Kidney (tissue), 14 donors: ENCODE results near the gene PTCD1. TPM values are rescaled to one million over a fixed set of nuclear protein-coding genes. Genes with fewer than 3 reads are reported as not detected.
A peak's percentile ranks its signal among the peaks of the same experiment; 100 is the strongest.
"Not testable (repeated sequence)": the region's sequence is repeated elsewhere in the genome, so short reads cannot be mapped to it uniquely, and the experiment has no call there.

Source experiments
- DNase-seq, 5 donors: peaks; one replicate each; pipeline ENCODE4 v3.0.0-alpha.2; 2013 to 2020
- FAIRE-seq: peaks from 2 replicates; lab custom pipeline; 2012; peaks lifted over from hg19 to GRCh38; lab: Jason Lieb, UNC
- H3K27ac ChIP-seq, 2 donors: one replicate each; pipeline ENCODE4 v1.7.0; 2013; ENCODE audit warnings: low read depth in 2 of 2, low read length in 2 of 2, inconsistent platforms in 1 of 2
- H3K27me3 ChIP-seq: one replicate; pipeline ENCODE4 v1.7.1; 2013; ENCODE audit warnings: low read length, inconsistent platforms; ENCODE audit not compliant: control insufficient read depth, insufficient read depth
- H3K36me3 ChIP-seq, 3 donors: one replicate each; pipeline versions ENCODE4 v1.7.0 to v1.7.1; 2013; ENCODE audit warnings: low read length in 3 of 3, control low read depth in 1 of 3, inconsistent platforms in 1 of 3; ENCODE audit not compliant: insufficient read depth in 3 of 3, control insufficient read depth in 2 of 3
- H3K4me1 ChIP-seq, 3 donors: one replicate each; pipeline versions ENCODE4 v1.7.0 to v1.7.1; 2013; ENCODE audit warnings: low read length in 3 of 3, inconsistent platforms in 1 of 3, low read depth in 1 of 3; ENCODE audit not compliant: control insufficient read depth in 2 of 3, insufficient read depth in 2 of 3
- H3K4me3 ChIP-seq, 3 donors: one replicate each; pipeline versions ENCODE4 v1.7.0 to v1.8.1; 2013; ENCODE audit warnings: low read length in 3 of 3, control low read depth in 1 of 3, inconsistent platforms in 1 of 3
- H3K9ac ChIP-seq, 3 donors: one replicate each; pipeline versions ENCODE4 v1.7.0 to v1.7.1; 2013; ENCODE audit warnings: low read length in 3 of 3, control low read depth in 1 of 3, inconsistent platforms in 1 of 3
- H3K9me3 ChIP-seq, 3 donors: one replicate each; pipeline versions ENCODE4 v1.7.0 to v1.7.1; 2013; ENCODE audit warnings: low read length in 3 of 3, control low read depth in 1 of 3, inconsistent platforms in 1 of 3; ENCODE audit not compliant: control insufficient read depth in 2 of 3, insufficient read depth in 1 of 3
- intact Hi-C: fragments of 100-400 bp; cut with DNase I; formaldehyde crosslinking; loops from one replicate; pipeline ENCODE4 v1.11.1; 2022
- polyA plus RNA-seq: library from polyadenylated mRNA; stranded (reverse); fragments of 350-450 nt; fragmentation: Illumina TruSeq; extraction: RNeasy Lipid Tissue Mini Kit (QIAGEN cat#74804); gene quantifications from one replicate; pipeline ENCODE4 v1.2.3, GENCODE V29; 2014; ENCODE audit warnings: low read depth, low replicate concordance; ENCODE audit not compliant: insufficient read depth
- total RNA-seq: library from RNA; stranded (reverse); fragmentation: NEBNext Ultra II Directional; extraction: Animal tissue kit (Norgen Biotek cat#: 25700); gene quantifications from one replicate; pipeline ENCODE4 v1.2.1, GENCODE V29; 2021
- TF ChIP-seq, protein P1 (sequence below): IDR thresholded peaks from 3 replicates; pipeline ENCODE4 v1.5.1; 2012; ENCODE audit warnings: mild to moderate bottlenecking, moderate library complexity, borderline replicate concordance; ENCODE audit not compliant: insufficient read depth; ENCODE audit errors: extremely low read depth
- donor health status: control.
- donor health status: control.
- donor health status: control.
- donor health status: control.
- donor health status: control.
- donor health status: DM: yes; HTN: yes; CAD: no.
- donor health status: Normal renal cell carcinoma (clear cell type).

The PTCD1 gene
- total and polyA plus RNA-seq, 2 donors from 2014 or later = 2.9 to 5.4 TPM

DNA sequence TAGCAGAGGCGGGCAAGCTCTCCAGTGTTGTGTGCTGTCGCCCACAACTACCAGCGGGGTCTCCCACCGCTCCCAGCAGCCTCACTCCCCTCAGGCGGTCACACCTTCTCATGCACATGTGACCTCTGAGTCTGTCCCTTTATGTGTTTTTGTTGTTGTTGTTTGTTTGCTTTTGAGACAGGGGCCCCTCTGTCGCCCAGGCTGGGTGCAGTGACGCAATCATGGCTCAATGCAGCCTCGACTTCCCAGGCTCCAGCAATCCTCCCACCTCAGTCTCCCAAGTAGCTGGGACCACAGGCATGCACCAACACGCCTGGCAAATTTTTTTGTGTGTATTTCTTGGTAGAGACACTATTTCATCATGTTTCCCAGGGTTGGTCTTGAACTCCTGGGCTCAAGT, 1.6 kb upstream of the PTCD1 start:
- DNase-seq (no peak), FAIRE-seq (no peak)
- Histone ChIP-seq H3K4me3 (peak overlapping the region in 1 of 3 donors; percentile 85), H3K9ac (peak overlapping the region in 1 of 3 donors; percentile 74), H3K27me3 (no peaks in the 10 kb centered on the region), H3K27ac (no peak overlapping the region), H3K9me3 (no peaks in the 10 kb centered on the region), H3K36me3 (peaks cover 0 to 6% (median 0%) of the 10 kb centered on the region in 3 donors), H3K4me1 (peaks cover 0 to 15% (median 3%) of the 10 kb centered on the region in 3 donors)
- TF ChIP-seq, protein P1, sequence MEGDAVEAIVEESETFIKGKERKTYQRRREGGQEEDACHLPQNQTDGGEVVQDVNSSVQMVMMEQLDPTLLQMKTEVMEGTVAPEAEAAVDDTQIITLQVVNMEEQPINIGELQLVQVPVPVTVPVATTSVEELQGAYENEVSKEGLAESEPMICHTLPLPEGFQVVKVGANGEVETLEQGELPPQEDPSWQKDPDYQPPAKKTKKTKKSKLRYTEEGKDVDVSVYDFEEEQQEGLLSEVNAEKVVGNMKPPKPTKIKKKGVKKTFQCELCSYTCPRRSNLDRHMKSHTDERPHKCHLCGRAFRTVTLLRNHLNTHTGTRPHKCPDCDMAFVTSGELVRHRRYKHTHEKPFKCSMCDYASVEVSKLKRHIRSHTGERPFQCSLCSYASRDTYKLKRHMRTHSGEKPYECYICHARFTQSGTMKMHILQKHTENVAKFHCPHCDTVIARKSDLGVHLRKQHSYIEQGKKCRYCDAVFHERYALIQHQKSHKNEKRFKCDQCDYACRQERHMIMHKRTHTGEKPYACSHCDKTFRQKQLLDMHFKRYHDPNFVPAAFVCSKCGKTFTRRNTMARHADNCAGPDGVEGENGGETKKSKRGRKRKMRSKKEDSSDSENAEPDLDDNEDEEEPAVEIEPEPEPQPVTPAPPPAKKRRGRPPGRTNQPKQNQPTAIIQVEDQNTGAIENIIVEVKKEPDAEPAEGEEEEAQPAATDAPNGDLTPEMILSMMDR = no peak
- intact Hi-C loops = no loop called here

DNA sequence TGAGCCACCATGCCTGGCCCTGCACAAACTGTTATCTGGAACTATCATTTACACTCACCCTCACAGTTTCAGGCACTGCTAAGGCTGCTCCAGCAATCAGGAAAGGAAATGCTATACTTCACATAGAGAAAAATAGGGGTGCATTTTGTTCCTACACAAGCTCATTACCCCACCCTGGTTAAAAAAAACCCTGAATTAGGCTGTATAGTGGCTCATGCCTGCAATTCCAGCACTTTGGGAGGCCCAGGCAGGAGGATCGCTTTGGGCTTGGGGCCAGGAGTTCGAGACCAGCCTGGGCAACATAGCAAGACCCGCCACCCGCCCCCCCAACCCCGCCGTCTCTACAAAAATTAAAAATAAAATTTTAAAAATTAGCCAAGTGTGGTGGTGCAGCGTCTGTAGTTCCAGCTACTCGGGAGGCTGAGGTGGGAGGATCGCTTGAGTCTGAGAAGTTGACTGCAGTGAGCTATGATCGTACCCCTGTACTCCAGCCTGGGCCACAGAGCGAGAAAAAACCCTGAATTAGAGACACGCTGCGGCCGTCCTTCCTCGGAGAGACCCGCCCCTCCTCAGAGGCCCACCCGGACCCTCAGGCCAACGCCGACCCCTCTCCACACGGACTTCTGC, 539 bp downstream of the PTCD1 start:
- H3K27me3 ChIP-seq = no peaks in the 10 kb centered on the region
- TF ChIP-seq, protein P1 = no peak
- FAIRE-seq (no peak), DNase-seq (no peak)
- peaks cover 0 to 9% (median 2%) of the 10 kb centered on the region in 3 donors for H3K36me3 ChIP-seq
- H3K9ac ChIP-seq = peak overlapping the region in 2 of 3 donors; percentile 33 to 81
- peaks cover 0 to 15% (median 3%) of the 10 kb centered on the region in 3 donors for H3K4me1 ChIP-seq
- H3K27ac ChIP-seq = peak overlapping the region; percentile 65 to 82
- no peaks in the 10 kb centered on the region for H3K9me3 ChIP-seq
- peak overlapping the region; percentile 72 to 85 (median 81) for H3K4me3 ChIP-seq
- intact Hi-C loops = no loop called here

DNA sequence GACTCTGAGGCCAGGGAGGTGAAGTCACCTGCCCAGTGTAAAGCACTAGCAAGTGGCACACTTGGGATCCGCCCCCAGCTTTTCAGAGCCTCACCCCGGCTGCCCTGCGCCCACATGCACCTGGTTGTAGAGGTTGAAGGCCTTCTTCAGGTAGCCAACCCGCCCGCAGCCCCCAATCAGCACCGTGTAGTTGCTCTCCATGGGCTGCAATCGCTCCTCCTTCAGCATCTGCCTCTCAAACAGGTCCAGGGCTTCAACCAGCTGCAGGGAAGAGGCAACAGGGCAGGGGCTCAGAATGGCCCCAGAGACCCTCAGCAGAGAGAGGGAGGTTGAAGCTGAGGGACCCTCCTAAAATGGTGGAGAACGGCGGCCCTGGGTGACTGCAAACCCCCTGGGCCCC, 5.4 kb downstream of the PTCD1 start:
- H3K36me3 ChIP-seq = peaks cover 0 to 17% (median 12%) of the 10 kb centered on the region in 3 donors
- H3K27ac ChIP-seq = no peak overlapping the region
- no peak for DNase-seq
- no peak overlapping the region for H3K4me3 ChIP-seq
- TF ChIP-seq, protein P1 = no peak
- no peak for FAIRE-seq
- H3K9ac ChIP-seq = no peak overlapping the region
- intact Hi-C loops = no loop called here
- H3K27me3 ChIP-seq = no peaks in the 10 kb centered on the region
- peaks cover 0 to 5% (median 0%) of the 10 kb centered on the region in 3 donors for H3K4me1 ChIP-seq
- no peaks in the 10 kb centered on the region for H3K9me3 ChIP-seq

DNA sequence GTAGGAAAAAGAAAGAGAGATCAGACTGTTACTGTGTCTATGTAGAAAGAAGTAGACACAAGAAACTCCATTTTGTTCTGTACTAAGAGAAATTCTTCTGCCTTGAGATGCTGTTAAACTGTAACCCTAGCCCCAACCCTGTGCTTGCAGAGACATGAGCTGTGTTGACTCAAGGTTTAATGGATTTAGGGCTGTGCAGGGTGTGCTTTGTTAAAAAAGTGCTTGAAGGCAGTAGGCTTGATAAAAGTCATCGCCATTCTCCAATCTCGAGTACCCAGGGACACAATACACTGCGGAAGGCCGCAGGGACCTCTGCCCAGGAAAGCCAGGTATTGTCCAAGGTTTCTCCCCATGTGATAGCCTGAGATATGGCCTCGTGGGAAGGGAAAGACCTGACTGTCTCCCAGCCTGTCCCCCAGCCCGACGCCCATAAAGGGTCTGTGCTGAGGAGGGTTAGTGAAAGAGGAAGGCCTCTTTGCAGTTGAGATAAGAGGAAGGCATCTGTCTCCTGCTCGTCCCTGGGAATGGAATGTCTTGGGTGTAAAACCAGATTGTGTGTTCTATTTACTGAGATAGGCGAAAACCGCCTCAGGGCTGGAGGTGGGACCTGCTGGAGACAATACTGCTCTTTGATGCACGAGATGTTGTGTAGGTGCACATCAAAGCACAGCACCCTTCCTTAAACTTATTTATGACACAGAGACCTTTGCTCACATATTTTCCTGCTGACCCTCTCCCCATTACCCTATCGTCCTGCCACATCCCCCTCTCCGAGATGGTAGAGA, 6.7 kb downstream of the PTCD1 start:
- H3K4me1 ChIP-seq, H3K27me3 ChIP-seq, intact Hi-C loops, H3K27ac ChIP-seq, H3K9me3 ChIP-seq, H3K9ac ChIP-seq, H3K4me3 ChIP-seq, FAIRE-seq, DNase-seq: not testable (repeated sequence)
- peaks cover 0 to 17% (median 12%) of the 10 kb centered on the region in 3 donors for H3K36me3 ChIP-seq
